H1 (cell line): ENCODE results near the gene ANKRD7. TPM values are rescaled to one million over a fixed set of nuclear protein-coding genes. Genes with fewer than 3 reads are reported as not detected.

Experiments
- E2F6 ChIP-seq: IDR thresholded peaks from 2 replicates; pipeline ENCODE4 v1.6.1; 2012; ENCODE audit warnings: inconsistent platforms
- EP300 ChIP-seq, 2 experiments: IDR thresholded peaks; 1 replicate in 1 of 2; 2 replicates in 1 of 2; pipeline ENCODE4 v1.6.1; 2011 to 2012; ENCODE audit warnings: low read depth in 2 of 2, low read length in 2 of 2, mild to moderate bottlenecking in 2 of 2, borderline replicate concordance in 1 of 2, inconsistent platforms in 1 of 2, moderate library complexity in 1 of 2
- HDAC6 ChIP-seq: IDR thresholded peaks from one replicate; pipeline ENCODE4 v1.7.1; 2012; ENCODE audit warnings: low read depth, mild to moderate bottlenecking, inconsistent platforms, low read length, moderate library complexity
- POU5F1 ChIP-seq: IDR thresholded peaks from 2 replicates; pipeline ENCODE4 v1.6.1; 2011; ENCODE audit warnings: low read depth, mild to moderate bottlenecking, low read length, moderate library complexity
- RXRA ChIP-seq: IDR thresholded peaks from 2 replicates; pipeline ENCODE4 v1.6.1; 2011; ENCODE audit warnings: low read depth, mild to moderate bottlenecking, low read length, moderate library complexity; ENCODE audit not compliant: insufficient read depth
- USF2 ChIP-seq: IDR thresholded peaks from 2 replicates; pipeline ENCODE4 v1.6.1; 2011; ENCODE audit warnings: low read length, improper control_type of control experiment
- polyA plus RNA-seq, 7 experiments: library from polyadenylated mRNA; depleted of rRNA in 3 of 7; stranded (reverse) in 5 of 7; unstranded in 2 of 7; fragments of >200 nt in 5 of 7; fragments of 200-250 nt in 2 of 7; gene quantifications; 1 replicate in 5 of 7; 2 replicates in 1 of 7; 4 replicates in 1 of 7; pipeline versions ENCODE4 v1.2.1 to v1.2.3, GENCODE V29; 2011 to 2013; ENCODE audit warnings: missing spikeins in 2 of 7, mixed read lengths in 2 of 7
- total RNA-seq: library from RNA; stranded (reverse); fragmentation: NEBNext Ultra II Directional; extraction: Animal tissue kit (Norgen Biotek cat#: 25700); gene quantifications from 2 replicates; pipeline ENCODE4 v1.2.1, GENCODE V29; 2021

ANKRD7 gene
- total and polyA plus RNA-seq, 2 of the 8 experiments (the other 6 are each of a cell fraction or from before 2014, with no cell fraction given): not detected

- no peak for TF ChIP-seq E2F6
- no peak for TF ChIP-seq USF2
- no peak for TF ChIP-seq RXRA
- no peak for TF ChIP-seq EP300 (IDR thresholded peaks at IDR 0.05; ENCODE audit: borderline replicate concordance in 1 of 2, low read depth in 2 of 2, low read length in 2 of 2)
- no peak for TF ChIP-seq HDAC6
- no peak for TF ChIP-seq POU5F1
These were observed 41.1 kb upstream of the ANKRD7 start (continued) for GRCh38 chr7:118183428-118183785.
